ENCODE measurements around the gene C19orf67. TPM values are rescaled to one million over a fixed set of nuclear protein-coding genes. Genes with fewer than 3 reads are reported as not detected.

The C19orf67 gene
- total and polyA plus RNA-seq, 2 of the 13 experiments (the other 11 are each of a cell fraction or from before 2014, with no cell fraction given), result 0.11 to 0.32 TPM

GRCh38 chr19:14031719-14032480 is 53.7 kb downstream of the C19orf67 start, which contains the start of gene IL27RA (continued):
- TF ChIP-seq ZNF672 (CRISPR knock-in tag; IDR thresholded peaks at IDR 0.05), result no peak
- TF ChIP-seq ZNF333 (CRISPR knock-in tag; IDR thresholded peaks at IDR 0.05; ENCODE audit: borderline replicate concordance), result peak; percentile 66; the same call in 1 of the 2 replicates
- TF ChIP-seq SP5 (CRISPR knock-in tag; IDR thresholded peaks at IDR 0.05; ENCODE audit: borderline replicate concordance, low read depth), result no peak
- no peak; the same call in 1 of the 2 replicates for TF ChIP-seq SNAI1 (CRISPR knock-in tag; IDR thresholded peaks at IDR 0.05; ENCODE audit: borderline replicate concordance)
- TF ChIP-seq ZBTB25 (CRISPR knock-in tag; IDR thresholded peaks at IDR 0.05), result no peak
- no peak for TF ChIP-seq HMG20B (CRISPR knock-in tag; conservative IDR thresholded peaks at IDR 0.05)
- TF ChIP-seq ZNF614 (CRISPR knock-in tag; IDR thresholded peaks at IDR 0.05; ENCODE audit: borderline replicate concordance), result peak; percentile 5; the same call in 1 of the 2 replicates
- TF ChIP-seq RORA (CRISPR knock-in tag; IDR thresholded peaks at IDR 0.05), result no peak
- TF ChIP-seq PAXIP1 (CRISPR knock-in tag; conservative IDR thresholded peaks at IDR 0.05), result 0 out of 2 replicates have a peak, but pooled peaks have one; percentile 18
- TF ChIP-seq GABPA (IDR thresholded peaks at IDR 0.05; ENCODE audit: low read depth, low read length), result no peak
- TF ChIP-seq GABPA (CRISPR knock-in tag; IDR thresholded peaks at IDR 0.05; ENCODE audit: low read depth), result no peak; the same call in 1 of the 2 replicates
- TF ChIP-seq HHEX (CRISPR knock-in tag; IDR thresholded peaks at IDR 0.05), result no peak
- no peak; the same call in 1 of the 2 replicates for TF ChIP-seq ZNF253 (CRISPR knock-in tag; IDR thresholded peaks at IDR 0.05; ENCODE audit: borderline replicate concordance)
- no peak for TF ChIP-seq NFYC (CRISPR knock-in tag; IDR thresholded peaks at IDR 0.05)
- no peak for TF ChIP-seq HOXA7 (CRISPR knock-in tag; IDR thresholded peaks at IDR 0.05)
- TF ChIP-seq RFX1 (IDR thresholded peaks at IDR 0.05), result no peak
- no peak for TF ChIP-seq SIN3B (IDR thresholded peaks at IDR 0.05; ENCODE audit: low read length)
- no peak for TF ChIP-seq ZNF24 (IDR thresholded peaks at IDR 0.05)
- TF ChIP-seq ZNF276 (CRISPR knock-in tag; IDR thresholded peaks at IDR 0.05; ENCODE audit: low read depth), result no peak
- peak; percentile 37 for TF ChIP-seq SAP130 (CRISPR knock-in tag; IDR thresholded peaks at IDR 0.05; ENCODE audit: low read depth)
- no peak for TF ChIP-seq RBM22 (optimal IDR thresholded peaks at IDR 0.05; ENCODE audit: low read length)
- no peak for TF ChIP-seq ZNF414 (CRISPR knock-in tag; IDR thresholded peaks at IDR 0.05)
- no peak for TF ChIP-seq ZNF552 (CRISPR knock-in tag; IDR thresholded peaks at IDR 0.05; ENCODE audit: borderline replicate concordance)
- no peak for TF ChIP-seq MIER2 (CRISPR knock-in tag; IDR thresholded peaks at IDR 0.05)
